GM12874 (cell line): ENCODE results near the gene VSIR.

Experiments used
- TF ChIP-seq, protein P1 (sequence below): IDR thresholded peaks from 2 replicates; pipeline ENCODE4 v1.5.1; 2011; ENCODE audit warnings: low read depth, mild to moderate bottlenecking, control low read depth, low read length, moderate library complexity; ENCODE audit not compliant: insufficient read depth

VSIR gene

DNA sequence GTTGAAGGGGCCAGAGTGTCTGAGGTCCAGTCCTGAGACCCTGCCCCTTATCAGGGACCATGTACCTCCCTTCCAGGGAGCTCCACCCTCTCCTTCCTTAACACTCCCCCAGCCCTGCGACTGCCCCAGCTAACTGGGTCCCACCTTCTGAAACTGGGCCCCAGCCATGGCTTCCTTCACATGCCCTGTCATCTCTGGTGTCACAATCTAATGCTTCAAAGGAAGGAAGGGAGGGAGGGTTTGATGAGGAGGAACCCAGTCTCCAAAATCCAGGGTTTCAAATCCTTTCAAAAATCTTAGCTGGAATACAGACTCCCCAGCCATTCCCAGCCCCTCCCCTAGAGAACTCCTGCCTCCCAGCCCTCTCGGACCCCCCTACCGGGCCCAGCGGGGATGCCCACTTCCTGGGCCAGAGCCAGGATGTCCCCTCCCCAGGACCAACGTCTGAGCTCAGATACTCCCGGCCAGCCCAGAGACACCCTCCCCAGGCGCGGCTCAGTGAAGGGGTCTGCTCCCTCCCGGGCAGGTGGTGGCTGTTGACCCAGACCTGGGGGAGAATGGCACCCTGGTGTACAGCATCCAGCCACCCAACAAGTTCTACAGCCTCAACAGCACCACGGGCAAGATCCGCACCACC lies 71.7 kb downstream of the VSIR start:
- TF ChIP-seq, protein P1, sequence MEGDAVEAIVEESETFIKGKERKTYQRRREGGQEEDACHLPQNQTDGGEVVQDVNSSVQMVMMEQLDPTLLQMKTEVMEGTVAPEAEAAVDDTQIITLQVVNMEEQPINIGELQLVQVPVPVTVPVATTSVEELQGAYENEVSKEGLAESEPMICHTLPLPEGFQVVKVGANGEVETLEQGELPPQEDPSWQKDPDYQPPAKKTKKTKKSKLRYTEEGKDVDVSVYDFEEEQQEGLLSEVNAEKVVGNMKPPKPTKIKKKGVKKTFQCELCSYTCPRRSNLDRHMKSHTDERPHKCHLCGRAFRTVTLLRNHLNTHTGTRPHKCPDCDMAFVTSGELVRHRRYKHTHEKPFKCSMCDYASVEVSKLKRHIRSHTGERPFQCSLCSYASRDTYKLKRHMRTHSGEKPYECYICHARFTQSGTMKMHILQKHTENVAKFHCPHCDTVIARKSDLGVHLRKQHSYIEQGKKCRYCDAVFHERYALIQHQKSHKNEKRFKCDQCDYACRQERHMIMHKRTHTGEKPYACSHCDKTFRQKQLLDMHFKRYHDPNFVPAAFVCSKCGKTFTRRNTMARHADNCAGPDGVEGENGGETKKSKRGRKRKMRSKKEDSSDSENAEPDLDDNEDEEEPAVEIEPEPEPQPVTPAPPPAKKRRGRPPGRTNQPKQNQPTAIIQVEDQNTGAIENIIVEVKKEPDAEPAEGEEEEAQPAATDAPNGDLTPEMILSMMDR, result no peak

DNA sequence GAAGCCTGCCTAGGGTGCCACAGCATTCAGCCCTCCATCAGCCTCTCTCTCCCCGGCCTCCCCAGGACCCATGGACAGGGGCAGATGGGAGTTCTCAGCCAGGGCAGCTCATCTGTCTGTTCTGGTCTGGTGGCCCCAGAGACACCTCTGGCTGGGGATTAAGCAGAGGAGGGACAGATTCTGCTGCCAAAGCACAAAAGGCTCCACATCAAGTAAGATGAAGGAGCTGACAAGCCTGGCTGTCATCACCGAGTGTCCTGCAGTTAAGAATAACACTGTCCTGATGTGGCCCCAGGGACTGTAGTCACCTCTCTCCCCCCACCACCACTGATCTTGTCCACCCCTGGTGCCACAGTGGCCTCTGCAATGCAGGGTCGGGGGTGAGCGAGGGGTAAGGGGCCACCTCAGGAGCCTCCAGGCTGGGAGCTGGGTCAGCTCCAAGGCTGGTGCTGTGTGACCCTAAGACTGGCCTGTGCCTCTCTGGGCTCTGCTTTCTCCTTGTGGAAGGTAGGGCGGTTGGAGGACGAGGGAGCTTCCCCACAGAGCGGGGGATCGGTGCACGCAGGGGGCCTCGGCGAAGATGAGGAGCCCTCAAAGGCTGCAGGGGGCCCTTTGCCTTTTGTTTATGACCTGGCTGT lies 72.5 kb downstream of the VSIR start:
- TF ChIP-seq, protein P1, result no peak

DNA sequence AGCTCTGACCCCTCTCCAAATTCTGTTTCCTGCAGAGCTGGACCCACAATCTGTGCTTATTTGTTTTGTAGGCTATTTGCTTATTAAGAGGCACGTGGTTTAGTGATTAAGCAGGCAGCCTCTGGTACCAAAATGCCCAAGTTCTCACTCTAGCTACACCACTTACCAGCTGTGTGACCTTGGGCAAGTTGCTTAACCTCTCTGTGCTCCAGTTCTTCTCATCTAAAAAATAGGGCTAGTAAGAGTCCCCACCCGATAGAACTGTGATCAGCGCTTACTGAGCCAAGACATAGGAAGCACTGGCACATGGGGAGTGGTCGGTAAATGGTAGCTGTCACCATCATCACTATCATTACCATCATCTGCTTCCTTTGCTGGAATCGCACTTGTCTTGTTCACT lies 74.6 kb downstream of the VSIR start:
- TF ChIP-seq, protein P1, result no peak

DNA sequence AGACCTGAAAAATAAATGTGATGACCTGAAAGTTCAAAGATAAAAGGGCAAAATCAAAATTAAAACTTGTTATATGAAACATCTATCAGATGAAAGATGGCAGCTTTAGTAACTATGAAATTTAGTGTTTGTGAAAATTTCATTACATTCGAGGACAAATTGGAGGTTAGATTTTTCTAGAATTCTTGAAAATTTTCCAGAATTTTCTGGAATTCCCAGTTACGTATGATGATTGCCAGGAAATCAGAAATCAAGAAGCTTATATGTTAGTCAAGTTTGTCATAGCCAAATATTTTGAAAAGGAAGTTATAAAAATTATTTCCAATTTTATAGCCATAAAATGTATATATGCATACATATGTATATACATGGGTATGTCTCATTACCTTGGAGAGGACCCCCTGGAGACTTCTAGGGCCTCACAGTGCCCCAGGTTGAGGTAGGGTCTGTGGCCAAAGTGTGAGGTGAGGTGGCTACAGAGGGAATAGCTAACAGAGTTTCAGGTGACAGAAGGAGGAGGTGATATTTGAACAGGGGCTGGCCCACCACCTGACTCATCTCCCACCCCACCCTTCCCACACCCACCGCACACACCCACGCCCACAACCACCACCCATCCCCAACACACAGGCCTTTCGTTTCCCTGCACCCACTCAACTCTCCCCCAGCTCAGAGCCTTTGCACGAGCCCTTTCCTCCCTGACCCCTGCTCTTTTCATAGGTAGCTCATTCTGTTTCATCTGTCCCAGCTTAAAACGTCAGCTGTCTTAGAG lies 75.2 kb downstream of the VSIR start:
- TF ChIP-seq, protein P1, result no peak
